ENCODE data around the gene COA8. TPM values are rescaled to one million over a fixed set of nuclear protein-coding genes. Genes with fewer than 3 reads are reported as not detected.

The COA8 gene
- total and polyA plus RNA-seq, 2 of the 4 experiments (the other 2 are of a cell fraction), result 12.2 to 21.1 TPM

DNA sequence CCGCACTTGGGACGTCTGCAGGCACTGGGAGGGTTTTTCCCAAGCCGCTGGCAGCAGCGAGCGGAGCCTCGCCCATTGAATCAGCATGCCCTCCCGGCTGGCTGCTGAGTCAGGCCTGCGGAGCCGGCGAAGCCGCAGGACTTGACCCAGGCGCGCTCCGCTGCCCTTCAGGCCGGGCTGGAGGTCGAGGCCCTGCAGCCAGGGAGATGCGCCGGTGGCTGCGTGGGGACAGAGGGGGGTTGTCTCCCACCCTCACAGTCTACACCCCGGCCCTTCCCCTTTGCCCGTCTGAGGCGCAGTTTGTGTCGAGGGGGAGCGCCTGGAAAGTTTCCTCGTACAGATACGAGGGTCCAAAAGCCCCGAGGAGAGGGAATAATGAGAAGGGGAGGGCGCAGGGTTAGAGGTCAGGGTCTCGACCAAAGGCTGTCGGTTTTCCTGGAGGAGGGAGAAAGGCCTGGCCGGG, 65.5 kb downstream of the COA8 start:
- Histone ChIP-seq H4K20me1 (ENCODE audit: insufficient read depth, low read length) (peaks cover 33% of the 10 kb centered on the region), H3K4me2 (ENCODE audit: low read depth, low read length) (peak overlapping the region; percentile 84), H3K79me1 (ENCODE audit: low read depth in 1 of 2, low read length in 2 of 2) (peaks cover 0 to 25% of the 10 kb centered on the region in 2 experiments; a peak in 2 of 4 replicates), H3K27ac (ENCODE audit: insufficient read depth, low read length) (peak overlapping the region; percentile 98), H4K5ac (ENCODE audit: low read depth, low read length) (peak overlapping the region; percentile 87), H2AFZ (replicated peaks; ENCODE audit: low read length, poor library complexity) (peak overlapping the region; percentile 100), H3K4me3 (ENCODE audit: insufficient read depth, low read depth, low read length) (peak overlapping the region; percentile 97), H3K9ac (ENCODE audit: low read depth, low read length) (peak overlapping the region; percentile 75), H3K36me3 (ENCODE audit: control insufficient read depth, insufficient read depth, low read length) (peaks cover 3% of the 10 kb centered on the region; the same call in 1 of the 2 replicates), H3K27me3 (ENCODE audit: control insufficient read depth, insufficient read depth, low read length) (no peaks in the 10 kb centered on the region), H2BK5ac (ENCODE audit: low read depth, low read length, poor library complexity, severe bottlenecking) (peak overlapping the region; percentile 95), H3K56ac (ENCODE audit: extremely low read depth, insufficient read depth, low read length) (peak overlapping the region; percentile 33), H2AK5ac (ENCODE audit: low read depth, low read length) (peak overlapping the region; percentile 90), H3K23ac (ENCODE audit: low read depth, low read length) (peak overlapping the region; percentile 89; the same call in 1 of the 2 replicates), H3K9me1 (ENCODE audit: insufficient read depth, low read length) (peaks cover 14% of the 10 kb centered on the region), H2AK9ac (replicated peaks; ENCODE audit: low read depth, low read length, poor library complexity) (peak overlapping the region; percentile 99), H3K4me1 (ENCODE audit: control insufficient read depth, insufficient read depth, low read length) (peaks cover 15% of the 10 kb centered on the region), H3K18ac (ENCODE audit: low read depth, low read length) (peak overlapping the region; percentile 58; the same call in 1 of the 2 replicates), H2BK20ac (ENCODE audit: low read depth, low read length) (peak overlapping the region; percentile 63), H2BK120ac (ENCODE audit: low read depth, low read length) (peak overlapping the region; percentile 63), H2BK15ac (ENCODE audit: low read depth, low read length) (peak overlapping the region; percentile 84; the same call in 2 of the 3 replicates), H3K14ac (replicated peaks; ENCODE audit: low read depth, low read length) (peak overlapping the region; percentile 88), H3K4ac (ENCODE audit: low read depth, low read length) (peak overlapping the region; percentile 99), H4K8ac (ENCODE audit: low read depth in 2 of 2, low read length in 2 of 2) (peak overlapping the region; percentile 99), H4K91ac (ENCODE audit: insufficient read depth, low read depth, low read length) (peak overlapping the region; percentile 93), H3K9me3 (ENCODE audit: control insufficient read depth, insufficient read depth, low read length) (no peaks in the 10 kb centered on the region)
- ChIA-PET POLR2A (ENCODE audit: unreplicated experiment) (interaction anchor here (0.6 to 0.7 kb wide), 2 partner anchors 13 to 28 kb away, joined by 4 read pairs; no protein-coding TSS in a partner anchor), CTCF (interaction anchor here (0.6 kb wide), 1 partner anchor 40 kb away, joined by 11 read pairs; no protein-coding TSS in a partner anchor)
- peak; percentile 50 for ATAC-seq (ENCODE audit: low read depth)
- intact Hi-C loops (cut with micrococcal nuclease) (loop anchor here (2.0 kb wide), 1 partner anchor 31 kb away; no protein-coding TSS in a partner anchor), dilution Hi-C loops (cut with HindIII; ENCODE audit: low sequenced_read_pairs, unreplicated experiment) (no loop called here), in situ Hi-C loops (cut with MboI; ENCODE audit: low sequenced_read_pairs) (no loop called here)
- BruUV-seq (replicated peaks), result no TSS peak
- WGBS, 2 experiments (ENCODE audit: extremely low coverage in 2 of 2, insufficient read length in 1 of 2), result 0% methylated on average over 2 of the region's 31 CpGs; no CpG with 5 or more reads in 1 of the 2 experiments
- DNase-seq, result peak; percentile 79
- TF ChIP-seq, protein P1, sequence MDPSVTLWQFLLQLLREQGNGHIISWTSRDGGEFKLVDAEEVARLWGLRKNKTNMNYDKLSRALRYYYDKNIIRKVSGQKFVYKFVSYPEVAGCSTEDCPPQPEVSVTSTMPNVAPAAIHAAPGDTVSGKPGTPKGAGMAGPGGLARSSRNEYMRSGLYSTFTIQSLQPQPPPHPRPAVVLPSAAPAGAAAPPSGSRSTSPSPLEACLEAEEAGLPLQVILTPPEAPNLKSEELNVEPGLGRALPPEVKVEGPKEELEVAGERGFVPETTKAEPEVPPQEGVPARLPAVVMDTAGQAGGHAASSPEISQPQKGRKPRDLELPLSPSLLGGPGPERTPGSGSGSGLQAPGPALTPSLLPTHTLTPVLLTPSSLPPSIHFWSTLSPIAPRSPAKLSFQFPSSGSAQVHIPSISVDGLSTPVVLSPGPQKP (IDR thresholded peaks at IDR 0.05; ENCODE audit: borderline replicate concordance, low read depth, low read length), result no peak
- TF ChIP-seq SMC3 (IDR thresholded peaks at IDR 0.05; ENCODE audit: low read depth, low read length) (no peak), FOS (IDR thresholded peaks at IDR 0.05; ENCODE audit: low read depth, low read length) (peak; percentile 54; the same call in 1 of the 2 replicates), NFE2L2 (IDR thresholded peaks at IDR 0.05; ENCODE audit: low read depth, low read length) (peak; percentile 74; the same call in 1 of the 2 replicates), CHD1 (IDR thresholded peaks at IDR 0.05; ENCODE audit: low read depth, low read length) (no peak), RAD21 (IDR thresholded peaks at IDR 0.05; ENCODE audit: low read length) (no peak; the same call in 1 of the 2 replicates), RCOR1 (IDR thresholded peaks at IDR 0.05; ENCODE audit: insufficient replicate concordance, low read length) (no peak), CEBPB (IDR thresholded peaks at IDR 0.05; ENCODE audit: low read depth, low read length) (no peak), RFX5 (IDR thresholded peaks at IDR 0.05; ENCODE audit: low read depth, low read length) (no peak), MXI1 (IDR thresholded peaks at IDR 0.05; ENCODE audit: borderline replicate concordance, low read depth, low read length) (peak; percentile 78; the same call in 1 of the 2 replicates), BHLHE40 (IDR thresholded peaks at IDR 0.05; ENCODE audit: low read depth, low read length) (no peak), MAFK (IDR thresholded peaks at IDR 0.05; ENCODE audit: low read depth, low read length) (peak; percentile 82), POLR2A (IDR thresholded peaks at IDR 0.05; ENCODE audit: low read depth, low read length) (peak; percentile 75)
- TF ChIP-seq, protein P2, sequence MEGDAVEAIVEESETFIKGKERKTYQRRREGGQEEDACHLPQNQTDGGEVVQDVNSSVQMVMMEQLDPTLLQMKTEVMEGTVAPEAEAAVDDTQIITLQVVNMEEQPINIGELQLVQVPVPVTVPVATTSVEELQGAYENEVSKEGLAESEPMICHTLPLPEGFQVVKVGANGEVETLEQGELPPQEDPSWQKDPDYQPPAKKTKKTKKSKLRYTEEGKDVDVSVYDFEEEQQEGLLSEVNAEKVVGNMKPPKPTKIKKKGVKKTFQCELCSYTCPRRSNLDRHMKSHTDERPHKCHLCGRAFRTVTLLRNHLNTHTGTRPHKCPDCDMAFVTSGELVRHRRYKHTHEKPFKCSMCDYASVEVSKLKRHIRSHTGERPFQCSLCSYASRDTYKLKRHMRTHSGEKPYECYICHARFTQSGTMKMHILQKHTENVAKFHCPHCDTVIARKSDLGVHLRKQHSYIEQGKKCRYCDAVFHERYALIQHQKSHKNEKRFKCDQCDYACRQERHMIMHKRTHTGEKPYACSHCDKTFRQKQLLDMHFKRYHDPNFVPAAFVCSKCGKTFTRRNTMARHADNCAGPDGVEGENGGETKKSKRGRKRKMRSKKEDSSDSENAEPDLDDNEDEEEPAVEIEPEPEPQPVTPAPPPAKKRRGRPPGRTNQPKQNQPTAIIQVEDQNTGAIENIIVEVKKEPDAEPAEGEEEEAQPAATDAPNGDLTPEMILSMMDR (conservative IDR thresholded peaks at IDR 0.05; ENCODE audit: low read depth, low read length), result no peak
- TF ChIP-seq, protein P3, sequence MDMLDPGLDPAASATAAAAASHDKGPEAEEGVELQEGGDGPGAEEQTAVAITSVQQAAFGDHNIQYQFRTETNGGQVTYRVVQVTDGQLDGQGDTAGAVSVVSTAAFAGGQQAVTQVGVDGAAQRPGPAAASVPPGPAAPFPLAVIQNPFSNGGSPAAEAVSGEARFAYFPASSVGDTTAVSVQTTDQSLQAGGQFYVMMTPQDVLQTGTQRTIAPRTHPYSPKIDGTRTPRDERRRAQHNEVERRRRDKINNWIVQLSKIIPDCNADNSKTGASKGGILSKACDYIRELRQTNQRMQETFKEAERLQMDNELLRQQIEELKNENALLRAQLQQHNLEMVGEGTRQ (IDR thresholded peaks at IDR 0.05; ENCODE audit: low read depth, low read length), result no peak
